Right hindlimb (tissue), 1 donor: Measurements from ENCODE around the gene CES5A.
"Not testable (repeated sequence)": the region's sequence is repeated elsewhere in the genome, so short reads cannot be mapped to it uniquely, and the experiment has no call there.

Experiments
- DNase-seq: peaks from one replicate; pipeline ENCODE4 v3.0.0-alpha.2; 2018

CES5A gene

DNA sequence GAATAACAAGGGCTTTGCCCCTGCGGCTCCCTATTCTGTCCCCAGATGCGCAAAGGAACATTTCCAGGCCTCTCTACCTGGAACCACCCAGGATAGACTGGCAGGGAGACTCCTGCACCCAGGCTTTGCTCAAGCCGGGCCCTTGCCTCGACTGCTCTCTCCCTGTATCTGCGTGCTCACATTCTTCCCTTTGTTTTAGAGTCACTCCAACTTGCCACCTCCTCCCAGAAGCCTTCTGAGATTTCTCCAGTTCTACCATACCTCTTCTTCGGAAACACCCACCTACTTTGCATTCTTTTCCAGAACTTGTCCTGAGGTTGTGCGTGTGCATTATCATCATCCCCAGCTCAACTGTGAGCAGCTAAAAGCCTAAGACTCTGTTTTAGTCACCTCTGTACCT lies 3.0 kb downstream of the CES5A start:
- DNase-seq, result no peak

DNA sequence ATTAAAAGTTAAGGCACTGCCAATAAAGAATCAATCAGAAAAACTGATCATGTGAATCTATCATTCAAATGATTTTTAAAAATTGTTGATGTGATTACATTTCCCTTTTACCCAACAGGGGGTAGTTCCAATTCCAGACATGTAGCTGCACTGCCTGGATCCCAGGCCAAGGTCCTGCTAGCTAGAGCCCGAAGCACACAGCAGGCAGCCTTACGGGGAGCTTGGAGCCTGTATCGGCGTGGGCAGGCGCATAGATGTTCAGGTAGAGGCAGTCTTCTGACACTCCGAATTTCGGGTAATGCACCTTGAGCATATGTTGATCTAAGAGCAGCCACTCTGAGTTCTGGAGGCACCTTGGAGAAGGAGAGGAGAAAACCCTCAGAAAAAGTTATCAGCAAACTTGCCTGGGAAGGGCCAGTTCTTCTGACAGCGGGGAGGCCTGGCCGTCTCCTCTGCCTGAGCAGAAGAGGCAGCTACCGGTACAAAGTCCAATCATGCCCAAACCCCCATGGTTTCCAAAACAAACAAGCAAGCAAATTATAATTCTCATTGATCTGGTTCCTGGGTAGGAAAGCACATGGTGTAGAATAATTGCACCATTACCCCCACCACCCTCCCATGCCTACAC lies 3.6 kb downstream of the CES5A start:
- DNase-seq, result no peak

DNA sequence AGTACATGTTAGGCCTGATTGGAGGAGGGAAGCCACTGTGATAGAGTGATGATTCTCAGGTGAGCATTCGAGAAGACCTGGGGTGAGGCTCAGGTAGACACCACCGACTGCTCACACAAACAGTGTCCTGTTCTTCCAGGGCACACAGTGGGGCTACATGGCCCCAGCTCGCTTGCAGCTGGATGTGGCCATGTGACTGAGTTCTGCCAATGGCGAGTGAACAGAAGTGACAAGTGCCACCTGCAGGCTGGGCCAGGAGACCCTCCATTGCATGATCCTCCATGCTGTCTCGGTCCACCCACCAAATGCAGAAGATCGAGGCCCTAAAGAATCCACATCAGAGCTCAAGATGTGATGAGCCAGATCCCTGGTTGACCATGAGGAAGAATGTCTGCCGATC lies 6.2 kb downstream of the CES5A start:
- no peak for DNase-seq

DNA sequence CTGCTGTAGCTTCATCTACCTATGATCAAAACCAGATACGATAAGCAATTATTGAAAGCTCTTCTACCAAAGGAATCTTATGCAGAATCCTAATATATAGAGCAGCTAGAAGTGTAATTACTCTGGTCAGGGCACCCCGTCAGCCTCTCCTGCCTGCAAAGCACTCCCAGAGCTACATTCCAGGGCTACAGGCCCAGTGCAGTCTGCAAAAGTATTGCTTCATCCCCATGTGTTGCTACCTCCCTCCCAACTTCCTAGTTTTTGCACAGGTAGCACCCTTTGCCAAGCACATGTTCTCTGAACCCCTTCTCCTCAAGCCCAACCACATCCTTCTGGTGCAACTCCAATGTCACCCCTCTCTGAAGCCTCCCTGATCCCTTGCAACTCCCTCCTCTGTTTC lies 7.0 kb downstream of the CES5A start:
- DNase-seq, result no peak

DNA sequence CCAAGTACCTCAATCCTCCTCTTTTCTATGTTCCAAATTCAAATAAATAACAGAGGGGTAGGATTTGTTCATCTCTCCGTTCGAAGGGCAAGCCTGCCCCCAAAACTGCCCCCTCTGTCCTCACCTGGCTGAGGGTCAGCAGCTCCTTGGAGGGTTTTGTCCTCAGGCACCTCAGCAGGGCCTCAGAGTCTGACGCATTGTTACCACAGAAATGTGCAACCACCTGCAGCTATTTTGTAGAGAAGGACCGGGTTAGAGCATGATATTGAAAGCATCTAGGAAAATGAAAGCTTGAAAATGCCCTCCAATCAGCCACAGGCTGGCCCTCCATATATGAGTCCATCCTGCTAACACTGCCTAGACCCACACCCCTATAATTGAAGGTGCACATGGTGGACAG lies 13.9 kb downstream of the CES5A start:
- DNase-seq, result no peak

DNA sequence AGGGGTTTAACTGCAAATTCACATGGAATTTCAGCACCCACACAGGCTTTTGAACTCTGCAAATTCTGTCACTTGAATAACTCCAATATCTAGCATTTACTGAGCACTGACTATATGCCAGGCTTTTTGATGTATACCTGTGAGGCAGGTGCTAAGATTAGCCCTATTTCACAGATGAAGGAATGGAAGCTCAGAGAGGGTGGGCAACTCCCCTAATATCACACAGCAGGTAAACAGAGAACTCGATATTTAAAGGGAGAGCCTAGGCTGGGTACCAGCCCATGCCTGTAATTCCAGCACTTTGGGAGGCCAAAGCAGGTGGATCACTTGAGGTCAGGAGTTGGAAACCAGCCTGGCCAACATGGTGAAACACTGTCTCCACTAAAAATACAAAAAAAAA lies 17.5 kb downstream of the CES5A start:
- DNase-seq, result not testable (repeated sequence)

DNA sequence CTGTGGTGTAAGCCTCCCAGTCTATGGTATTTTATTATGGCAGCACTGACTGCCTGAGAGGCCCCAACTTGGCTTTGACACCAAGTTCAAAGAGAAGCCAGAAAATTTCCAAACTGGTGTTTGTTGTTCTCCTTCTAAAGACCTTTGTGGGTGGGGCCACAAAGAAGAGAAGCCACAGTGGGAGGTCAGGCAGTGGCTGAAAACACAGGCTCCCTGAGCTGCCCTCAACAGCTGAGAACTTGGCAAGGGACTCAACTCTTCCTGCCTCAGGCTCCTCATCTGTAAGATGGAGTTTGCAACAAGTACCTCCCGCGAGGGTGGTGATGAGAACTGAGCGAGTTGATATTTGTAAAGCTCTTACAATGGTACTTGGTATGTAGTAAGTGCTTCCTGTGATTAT lies 18.2 kb downstream of the CES5A start:
- DNase-seq, result no peak

DNA sequence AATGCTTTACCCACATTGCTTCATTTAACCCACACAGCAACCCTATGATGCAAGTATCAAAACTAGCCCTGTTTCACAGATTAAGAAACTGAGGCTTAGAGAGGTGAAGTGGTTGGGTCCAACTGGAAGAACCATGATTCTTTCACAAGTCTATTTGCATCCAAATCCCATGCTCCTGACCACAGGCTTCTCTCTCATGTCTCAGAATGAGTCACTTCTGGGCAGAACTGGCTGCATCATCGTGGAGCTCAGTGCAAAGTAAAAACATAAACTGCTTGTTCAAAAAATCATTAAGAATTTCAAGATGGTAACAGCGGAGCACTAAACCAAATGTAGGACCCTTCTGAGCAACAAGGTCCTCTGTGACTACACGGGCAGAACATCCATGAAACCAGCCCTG lies 22.1 kb downstream of the CES5A start:
- no peak for DNase-seq

DNA sequence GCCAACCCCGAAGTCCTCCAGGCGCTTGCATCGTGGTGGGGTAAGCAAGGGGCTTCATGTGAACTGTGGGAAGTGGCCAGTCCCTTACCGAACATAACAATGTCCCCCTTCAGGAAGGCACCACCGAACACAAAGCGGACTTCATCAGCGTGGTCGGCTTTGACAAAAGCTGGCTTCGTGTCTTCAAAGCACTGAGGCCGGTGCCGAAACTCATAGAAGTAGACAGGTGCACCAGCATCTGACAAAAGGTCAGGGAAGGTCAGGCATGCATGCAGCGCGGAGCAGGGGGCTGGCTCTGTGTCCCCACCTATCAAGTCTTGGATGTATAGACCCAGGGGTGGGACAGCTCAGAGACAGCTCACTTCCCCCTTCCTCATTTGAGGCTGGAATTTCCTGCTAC lies 25.6 kb downstream of the CES5A start:
- DNase-seq, result no peak

DNA sequence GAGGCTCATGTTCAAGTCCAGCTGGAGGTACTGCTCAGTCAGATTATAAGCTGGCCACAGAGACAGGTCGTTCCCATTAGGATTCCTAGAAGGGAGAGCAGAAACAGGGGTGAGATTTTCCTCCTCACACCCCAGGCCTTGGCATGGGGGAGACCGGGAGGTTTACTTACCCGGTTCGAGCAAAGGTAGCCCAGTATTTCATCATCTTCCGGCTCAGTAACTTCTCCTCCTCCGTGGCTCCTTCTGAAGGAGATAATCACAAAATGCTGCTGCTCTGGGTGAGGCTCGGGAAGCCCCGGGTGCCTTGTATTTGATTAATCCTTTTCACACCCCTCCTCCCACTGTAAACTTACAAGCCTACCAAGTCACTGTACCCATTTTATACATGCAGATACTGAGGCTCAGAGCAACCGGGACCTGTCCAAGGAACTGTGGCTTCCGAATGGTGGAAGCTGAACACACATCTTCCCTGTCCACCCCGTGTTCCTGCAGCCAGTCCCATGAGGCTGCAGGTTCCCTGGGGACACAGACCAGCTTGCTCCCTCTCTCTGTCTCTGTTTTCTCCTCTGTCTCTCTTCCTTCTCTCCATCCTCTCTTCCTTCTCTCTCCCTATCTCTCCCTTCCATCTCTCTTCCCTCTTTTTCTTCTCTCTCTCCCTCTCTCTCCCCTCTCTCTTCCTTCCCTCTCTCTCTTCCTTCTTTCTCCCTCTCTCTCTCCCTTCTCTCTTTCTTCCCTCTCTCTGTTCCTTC lies 28.4 kb downstream of the CES5A start:
- DNase-seq, result no peak

DNA sequence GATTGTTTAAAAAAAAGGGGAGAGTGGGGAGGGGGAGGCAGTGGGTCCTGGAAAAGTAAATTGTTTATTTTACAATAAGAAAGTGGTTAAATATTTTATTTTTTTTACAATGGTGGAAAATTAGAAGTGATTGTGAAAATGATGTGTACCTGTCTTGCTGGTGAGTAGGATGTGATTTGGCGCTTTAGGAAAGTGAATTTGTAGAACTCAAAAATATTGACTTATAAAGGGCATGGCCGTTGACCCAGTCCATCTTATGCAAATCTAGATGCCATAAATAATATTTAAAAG lies 32.1 kb downstream of the CES5A start:
- no peak for DNase-seq

DNA sequence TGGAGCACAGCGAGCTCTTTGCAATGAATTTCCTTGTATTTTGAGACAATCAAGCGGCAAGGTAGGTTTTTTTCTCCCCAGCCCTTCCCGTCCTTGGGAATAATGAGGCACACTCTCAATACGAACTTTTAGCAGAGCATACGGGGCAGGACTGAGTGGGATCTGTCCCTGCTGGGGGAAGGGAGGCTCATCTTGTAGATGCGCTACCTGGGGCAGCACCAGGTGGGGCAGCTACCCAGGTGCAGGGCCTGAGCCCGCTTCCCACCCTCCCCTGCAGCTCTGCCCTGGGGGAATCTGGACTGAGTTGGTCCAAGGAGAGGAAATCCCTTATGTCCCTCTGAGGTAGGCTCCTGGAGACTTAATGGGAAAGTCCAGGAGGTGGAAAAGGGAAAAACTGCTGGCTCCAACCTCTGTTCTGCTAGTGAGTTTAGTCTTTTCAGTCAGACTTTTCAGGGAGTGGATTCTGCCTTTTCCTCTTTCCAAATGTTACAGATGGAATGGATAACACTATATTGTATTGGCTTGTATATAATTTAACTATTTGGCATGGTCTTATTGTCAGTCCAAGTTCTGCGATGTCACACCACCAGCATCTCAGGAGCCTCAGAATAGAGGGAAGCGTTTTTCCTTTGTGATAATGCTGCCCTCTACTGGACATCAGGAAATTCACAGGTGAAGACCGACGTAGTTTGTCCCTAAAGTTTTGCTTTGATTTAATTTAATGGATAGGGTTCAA lies 32.6 kb downstream of the CES5A start:
- no peak for DNase-seq

DNA sequence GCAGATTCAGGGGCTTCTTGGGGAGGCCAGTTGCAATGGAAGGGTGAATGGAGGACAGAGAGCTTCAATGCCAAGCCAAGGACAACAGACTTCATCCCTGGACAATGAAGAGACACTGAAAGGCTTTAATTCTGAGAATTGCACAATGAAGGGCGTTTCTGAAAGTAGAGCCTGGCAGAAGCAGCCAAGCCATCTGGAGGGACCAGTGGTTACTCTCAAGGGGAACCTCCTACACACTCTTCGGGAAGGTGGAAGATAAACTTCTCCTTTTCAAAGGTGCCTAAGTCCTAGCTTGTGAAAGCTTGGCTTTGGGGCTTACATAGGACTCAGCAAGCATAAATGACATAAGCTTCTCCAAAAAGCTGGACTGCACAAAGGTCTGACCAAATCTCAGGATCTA lies 36.1 kb downstream of the CES5A start:
- DNase-seq, result no peak

DNA sequence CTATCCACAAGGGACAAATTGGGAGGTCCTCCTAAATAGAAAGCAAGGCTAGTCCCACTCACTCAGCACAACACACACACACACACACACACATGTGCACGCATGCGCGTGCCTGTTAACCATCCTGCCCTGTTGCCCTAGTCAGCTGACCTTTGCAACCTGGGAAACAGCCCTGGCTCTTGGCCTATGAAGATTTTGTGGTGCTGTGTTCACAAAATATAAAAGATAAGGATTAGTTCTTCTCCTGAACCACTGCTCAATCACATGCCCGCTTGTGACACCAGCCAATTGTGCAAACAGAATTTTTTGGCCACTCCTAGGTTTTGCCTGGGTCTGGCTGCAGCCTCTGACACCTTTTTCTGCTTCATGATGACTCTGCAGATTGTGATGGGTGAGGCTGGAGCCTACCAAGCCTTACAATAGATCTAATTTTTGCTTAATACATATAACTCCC lies 39.0 kb downstream of the CES5A start:
- DNase-seq, result no peak

DNA sequence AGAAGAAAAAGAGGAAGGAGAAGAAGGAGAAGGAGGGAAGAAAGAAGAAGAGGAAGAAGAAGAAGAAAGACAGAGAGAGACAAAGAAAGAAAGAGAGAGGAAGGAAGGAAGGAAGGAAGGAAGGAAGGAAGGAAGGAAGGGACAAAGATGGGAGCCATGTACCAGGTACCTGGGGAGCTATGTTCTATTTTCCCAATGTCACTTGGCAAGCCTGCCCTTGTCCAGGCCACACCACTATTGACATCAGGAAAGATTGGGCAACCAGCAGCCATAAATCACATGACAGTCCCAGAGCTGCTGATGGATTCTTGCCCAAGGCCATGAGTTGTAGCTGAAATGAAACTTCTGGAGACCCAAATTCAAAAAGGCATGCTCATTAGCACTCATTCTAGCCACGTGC lies 39.6 kb downstream of the CES5A start:
- no peak for DNase-seq

DNA sequence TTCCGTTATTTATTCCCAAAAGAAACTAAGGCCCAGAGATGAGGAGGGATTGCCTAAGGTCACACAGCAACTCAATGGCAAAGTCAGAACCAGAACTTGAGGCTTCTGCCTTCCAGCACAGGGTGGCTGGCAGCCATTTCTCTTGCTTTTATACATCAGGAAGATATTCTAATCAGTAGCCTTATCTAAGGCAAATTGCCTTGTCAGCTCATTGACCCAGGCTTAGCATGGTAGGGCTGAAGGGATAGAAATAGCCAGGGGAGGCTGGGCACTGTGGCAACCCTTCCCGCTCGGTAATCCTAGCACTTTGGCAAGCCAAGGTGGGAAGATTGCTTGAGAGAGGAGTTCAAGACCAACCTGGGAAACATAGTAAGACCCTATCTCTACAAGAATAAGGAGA lies 40.0 kb downstream of the CES5A start:
- DNase-seq, result not testable (repeated sequence)

DNA sequence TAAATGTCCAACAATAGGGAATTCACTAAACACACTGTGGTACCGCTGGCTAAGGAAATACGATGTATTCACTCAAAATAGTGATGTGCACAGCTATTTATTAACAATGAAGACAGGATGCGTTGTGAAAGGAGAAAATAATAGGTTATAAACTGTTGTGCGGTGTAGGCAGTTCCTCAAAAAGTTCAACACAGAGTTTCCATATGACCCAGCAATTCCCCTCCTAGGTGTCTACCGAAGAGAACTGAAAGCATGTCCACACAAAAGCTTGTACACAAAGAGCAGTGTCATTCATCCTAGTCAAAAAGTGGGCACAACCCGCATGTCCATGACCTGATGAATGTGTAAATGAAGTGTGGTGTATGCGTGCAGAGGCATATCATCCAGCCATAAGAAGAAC lies 41.1 kb downstream of the CES5A start:
- no peak for DNase-seq

DNA sequence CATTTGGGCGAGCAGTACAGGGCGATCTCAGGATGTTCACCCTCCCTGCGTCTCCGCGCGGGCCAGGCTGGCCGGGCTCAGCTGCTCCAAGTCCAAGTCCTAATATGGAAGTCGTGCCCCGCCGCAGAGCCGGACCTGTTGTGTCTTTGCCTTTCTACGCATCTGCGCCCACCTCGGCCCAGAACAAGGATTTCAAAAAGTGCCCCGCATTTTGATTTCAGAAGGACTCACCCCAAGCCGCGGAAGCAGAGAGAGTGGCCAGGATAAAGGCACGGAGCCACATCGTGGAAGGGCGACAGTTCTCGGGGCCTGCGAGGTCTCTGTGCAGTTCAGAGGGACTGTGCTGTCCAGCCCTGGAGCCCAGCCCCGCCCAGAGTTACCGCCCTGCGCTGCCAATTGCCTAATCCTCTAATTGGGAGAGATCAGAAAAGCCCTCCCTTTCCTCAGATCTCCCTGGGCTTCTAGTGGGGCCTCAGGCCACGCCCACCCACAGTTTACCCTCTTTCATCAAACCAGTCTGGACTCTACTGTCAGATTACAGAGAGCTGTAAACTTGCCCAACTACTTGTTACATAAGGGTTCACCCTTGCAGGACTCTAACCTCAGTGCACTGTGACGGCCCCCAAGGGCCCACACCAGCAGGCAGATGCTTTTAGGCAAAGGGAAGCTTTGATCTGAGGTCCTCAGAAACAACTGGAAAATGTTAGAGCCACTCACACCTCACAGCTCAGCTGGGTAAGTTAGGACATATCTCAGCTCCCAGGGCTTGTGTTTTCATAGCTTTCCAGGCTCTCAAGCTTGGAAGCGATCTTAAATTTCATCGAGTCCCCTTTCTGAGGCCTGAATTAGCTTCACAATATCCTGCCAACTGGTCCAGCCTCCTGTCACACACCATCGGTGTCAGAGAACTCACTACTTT lies 42.1 kb downstream of the CES5A start, which contains the start of gene CES1:
Gene CES1 (minus strand): TSS at position 324 of the 919 bp plus-strand sequence. CDS start 41 bp downstream, at position 283.
- DNase-seq, result no peak

DNA sequence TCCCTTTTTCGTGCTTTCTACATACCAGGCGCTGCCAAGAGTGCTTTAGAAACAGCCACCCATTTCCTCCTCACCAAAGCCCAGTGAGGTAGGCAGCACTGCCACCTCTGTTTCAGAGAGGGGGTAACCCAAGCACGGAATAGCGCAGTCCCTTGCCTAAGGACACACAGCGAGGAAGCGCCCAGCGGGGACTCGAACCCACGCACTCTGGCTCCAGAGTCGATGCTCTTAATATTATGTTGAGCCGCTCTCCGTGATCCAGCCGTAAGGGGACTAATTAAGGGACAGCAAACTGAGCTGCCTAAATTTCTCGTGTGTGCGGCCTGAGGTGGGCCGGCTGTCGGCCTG lies 42.8 kb downstream of the CES5A start:
- DNase-seq, result no peak

DNA sequence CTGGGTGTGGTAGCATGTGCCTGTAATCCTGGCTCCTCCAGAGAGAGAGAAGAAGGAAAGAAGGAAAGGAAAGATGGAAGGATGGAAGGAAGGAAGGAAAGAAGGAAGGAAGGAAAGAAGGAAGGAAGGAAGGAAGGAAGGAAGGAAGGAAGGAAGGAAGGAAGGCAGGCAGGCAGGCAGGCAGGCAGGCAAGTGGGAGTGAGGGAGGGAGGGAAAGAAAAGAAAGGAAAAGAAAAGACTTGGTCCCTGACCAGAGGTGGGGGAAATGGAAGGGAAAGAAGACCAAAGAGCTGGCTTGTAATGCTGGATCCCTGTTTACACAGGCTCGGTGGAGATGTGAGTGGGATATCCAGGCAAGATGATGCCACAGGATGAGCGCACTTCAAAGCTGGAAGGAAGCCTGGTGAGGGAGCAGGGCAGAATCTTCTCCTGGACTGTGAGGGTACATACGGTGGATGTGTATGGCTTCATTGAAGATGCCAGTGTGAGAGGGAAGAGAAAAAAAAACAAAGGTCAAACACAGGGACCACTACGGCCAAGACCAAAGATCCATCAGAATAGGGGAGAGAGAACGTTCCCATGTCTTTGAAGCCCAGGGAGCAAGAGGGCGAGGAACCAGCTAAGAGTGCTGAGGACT lies 44.4 kb downstream of the CES5A start:
- no peak for DNase-seq

DNA sequence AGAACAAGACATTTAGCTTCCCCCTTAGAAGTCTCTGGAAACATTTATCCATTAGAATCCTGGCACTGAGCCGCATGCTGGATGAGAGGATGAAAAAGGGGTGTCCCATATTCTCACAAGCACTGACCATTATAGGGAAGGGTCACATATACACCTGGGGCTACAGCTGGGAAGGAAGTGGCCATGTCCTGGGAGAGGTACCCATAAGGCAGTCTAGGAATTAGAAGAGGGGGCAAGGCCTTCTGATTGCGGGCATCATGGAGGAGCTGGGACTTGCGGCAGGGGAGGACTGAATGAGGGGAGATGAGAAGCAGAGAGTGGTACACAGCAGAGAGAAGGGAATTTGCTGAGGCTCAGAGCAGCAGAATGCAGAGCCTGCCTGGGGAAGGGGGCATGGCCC lies 45.9 kb downstream of the CES5A start:
- DNase-seq, result not testable (repeated sequence)

DNA sequence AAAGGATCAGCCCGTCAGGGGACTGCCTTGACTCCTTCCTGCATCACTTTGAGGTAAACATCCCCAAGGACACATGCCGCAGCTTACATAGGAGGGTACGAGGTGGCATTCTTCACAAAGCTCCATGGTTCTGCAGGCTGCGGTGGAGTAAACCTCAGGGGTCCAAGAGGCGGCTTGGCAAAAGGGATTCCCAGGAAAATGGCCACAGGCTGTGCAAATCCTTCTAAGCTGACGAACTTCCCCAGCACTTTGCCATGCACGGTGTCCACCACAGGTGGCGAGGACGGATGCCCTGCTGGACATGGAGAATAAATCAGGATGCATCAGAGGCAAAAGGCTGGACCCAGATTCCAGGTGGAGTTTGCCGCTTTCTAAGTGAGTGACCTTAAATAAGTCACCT lies 46.5 kb downstream of the CES5A start:
- no peak for DNase-seq
